ENCODE measurements around the gene SLC27A2.
"Not testable (repeated sequence)": the region's sequence is repeated elsewhere in the genome, so short reads cannot be mapped to it uniquely, and the experiment has no call there.

The SLC27A2 gene

GRCh38 chr15:50181969-50182218, at the start of gene SLC27A2:
Gene SLC27A2, plus strand, starts transcription at chr15:50182196. Its CDS starts 232 bp downstream, at chr15:50182428.
- DNase-seq = no peak

- DNase-seq = not testable (repeated sequence)
Measured at GRCh38 chr15:50132251-50132984, 49.6 kb upstream of the SLC27A2 start.

GRCh38 chr15:50134524-50135024, 47.4 kb upstream of the SLC27A2 start:
- no peak for DNase-seq

GRCh38 chr15:50135031-50135551, 46.9 kb upstream of the SLC27A2 start:
- no peak for DNase-seq

- no peak for DNase-seq
Measured at GRCh38 chr15:50137330-50137761, 44.6 kb upstream of the SLC27A2 start.

- no peak for DNase-seq
Measured at GRCh38 chr15:50137893-50138292, 44.1 kb upstream of the SLC27A2 start.

GRCh38 chr15:50138391-50138790, 43.6 kb upstream of the SLC27A2 start:
- no peak for DNase-seq

- DNase-seq = no peak
Measured at GRCh38 chr15:50140098-50140497, 41.9 kb upstream of the SLC27A2 start.

- DNase-seq = no peak
Measured at GRCh38 chr15:50140983-50141382, 41.0 kb upstream of the SLC27A2 start.

- no peak for DNase-seq
Measured at GRCh38 chr15:50141856-50142255, 40.1 kb upstream of the SLC27A2 start.

- no peak for DNase-seq
Measured at GRCh38 chr15:50143255-50143860, 38.6 kb upstream of the SLC27A2 start.

- no peak for DNase-seq
Measured at GRCh38 chr15:50144341-50145120, 37.5 kb upstream of the SLC27A2 start.

- DNase-seq = no peak
Measured at GRCh38 chr15:50145451-50145872, 36.5 kb upstream of the SLC27A2 start.

- DNase-seq = no peak
Measured at GRCh38 chr15:50146632-50147031, 35.4 kb upstream of the SLC27A2 start.

GRCh38 chr15:50148362-50148963, 33.5 kb upstream of the SLC27A2 start:
- no peak for DNase-seq

GRCh38 chr15:50149090-50149489, 32.9 kb upstream of the SLC27A2 start:
- DNase-seq = no peak

- DNase-seq = no peak
Measured at GRCh38 chr15:50150349-50150748, 31.6 kb upstream of the SLC27A2 start.

GRCh38 chr15:50150851-50151250, 31.1 kb upstream of the SLC27A2 start:
- DNase-seq = no peak

GRCh38 chr15:50151476-50151875, 30.5 kb upstream of the SLC27A2 start:
- no peak for DNase-seq

GRCh38 chr15:50158236-50158635, 23.8 kb upstream of the SLC27A2 start:
- DNase-seq = not testable (repeated sequence)

- no peak for DNase-seq
Measured at GRCh38 chr15:50162969-50163718, 18.9 kb upstream of the SLC27A2 start.

GRCh38 chr15:50163719-50164410, 18.1 kb upstream of the SLC27A2 start:
- no peak for DNase-seq

Measured in activated effector memory CD4-positive, alpha-beta T cell treated with Interleukin-2 at 50 U/mL for 16 hours (primary cell).